Rectal smooth muscle tissue (tissue), 1 donor: ENCODE results near the gene AKAP12.
A peak's percentile ranks its signal among the peaks of the same experiment; 100 is the strongest.
"Not testable (repeated sequence)": the region's sequence is repeated elsewhere in the genome, so short reads cannot be mapped to it uniquely, and the experiment has no call there.

ENCODE experiments used
- H3K27ac ChIP-seq: one replicate; pipeline ENCODE4 v1.7.0; 2013; ENCODE audit warnings: low read depth, low read length, inconsistent platforms
- H3K27me3 ChIP-seq: one replicate; pipeline ENCODE4 v1.7.0; 2013; ENCODE audit warnings: low read length; ENCODE audit not compliant: control insufficient read depth, insufficient read depth
- H3K36me3 ChIP-seq: one replicate; pipeline ENCODE4 v1.7.0; 2013; ENCODE audit warnings: low read length; ENCODE audit not compliant: control insufficient read depth, insufficient read depth
- H3K4me1 ChIP-seq: one replicate; pipeline ENCODE4 v1.7.0; 2013; ENCODE audit warnings: low read length; ENCODE audit not compliant: control insufficient read depth, insufficient read depth
- H3K4me3 ChIP-seq: one replicate; pipeline ENCODE4 v1.7.0; 2013; ENCODE audit warnings: low read length
- H3K9ac ChIP-seq: one replicate; pipeline ENCODE4 v1.7.0; 2013; ENCODE audit warnings: low read length

The AKAP12 gene

DNA sequence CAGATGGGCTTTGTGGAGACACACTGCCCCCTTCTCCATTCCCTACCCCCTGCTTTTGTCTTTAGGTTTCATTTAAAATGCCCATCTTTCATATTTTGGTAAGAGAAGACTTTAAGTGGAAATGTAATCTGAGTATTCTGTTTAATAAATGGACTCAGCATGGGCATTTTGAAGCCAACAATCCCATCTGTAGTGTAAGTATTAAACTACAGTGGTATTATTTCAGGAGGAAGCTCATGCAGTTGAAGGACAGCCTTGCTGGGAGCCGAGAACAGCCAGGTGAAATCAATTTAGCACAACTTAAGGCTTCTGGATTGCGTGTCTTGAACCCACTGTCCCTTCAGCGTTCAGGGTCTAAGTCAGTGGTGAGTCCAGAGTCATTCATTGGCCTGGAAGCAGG lies 63.5 kb downstream of the AKAP12 start:
- Histone ChIP-seq H3K9ac (no peak overlapping the region), H3K27me3 (no peaks in the 10 kb centered on the region), H3K27ac (no peak overlapping the region), H3K4me1 (peaks cover 19% of the 10 kb centered on the region), H3K4me3 (no peak overlapping the region), H3K36me3 (no peaks in the 10 kb centered on the region)

DNA sequence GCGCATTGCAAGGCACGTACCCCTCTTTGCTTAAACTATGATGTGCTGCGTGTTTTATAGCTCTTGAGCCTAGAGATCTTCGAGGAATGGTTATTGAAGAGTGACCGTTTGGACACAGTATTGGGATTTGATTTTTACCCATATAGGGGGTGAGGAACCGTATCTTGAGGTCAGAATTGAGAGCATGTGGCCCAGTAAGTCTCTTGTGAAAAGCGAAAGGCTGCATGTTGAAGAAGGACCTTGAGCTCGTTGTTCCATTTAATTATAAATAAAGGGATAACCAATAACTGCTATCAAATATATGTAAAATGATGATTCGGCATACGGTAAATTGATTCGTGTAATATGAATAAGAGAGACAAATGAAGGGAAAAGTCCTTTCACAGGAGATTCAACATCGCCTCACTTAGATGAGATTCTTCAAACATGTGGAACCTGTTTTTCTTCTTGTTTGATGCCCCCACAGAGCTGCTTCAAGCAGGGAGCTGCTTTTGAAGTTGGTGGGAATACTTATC lies 66.6 kb downstream of the AKAP12 start:
- Histone ChIP-seq H3K36me3 (no peaks in the 10 kb centered on the region), H3K27ac (no peak overlapping the region), H3K9ac (no peak overlapping the region), H3K4me3 (no peak overlapping the region), H3K4me1 (peaks cover 2% of the 10 kb centered on the region), H3K27me3 (no peaks in the 10 kb centered on the region)

DNA sequence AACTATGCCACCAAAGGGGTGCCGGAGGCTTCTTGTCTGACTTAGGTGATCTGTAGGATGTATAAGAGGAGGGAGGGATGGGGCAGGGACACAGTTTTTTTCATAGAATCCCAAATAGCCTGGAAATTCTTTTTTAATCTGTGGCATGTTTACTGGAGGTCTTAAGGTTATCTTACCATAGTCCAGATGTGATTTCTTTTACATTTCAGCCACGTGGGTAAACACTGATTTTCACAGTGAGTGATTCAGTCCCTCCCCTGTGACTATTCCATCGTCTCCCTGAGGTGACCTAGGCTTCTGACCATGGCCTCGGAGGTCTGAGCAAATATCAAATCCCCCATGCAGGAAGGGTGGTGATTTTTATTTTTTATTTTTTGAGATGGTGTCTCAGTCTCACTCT lies 67.7 kb downstream of the AKAP12 start:
- H3K9ac ChIP-seq = no peak overlapping the region
- peaks cover 2% of the 10 kb centered on the region for H3K4me1 ChIP-seq
- no peaks in the 10 kb centered on the region for H3K36me3 ChIP-seq
- no peak overlapping the region for H3K4me3 ChIP-seq
- no peak overlapping the region for H3K27ac ChIP-seq
- no peaks in the 10 kb centered on the region for H3K27me3 ChIP-seq

DNA sequence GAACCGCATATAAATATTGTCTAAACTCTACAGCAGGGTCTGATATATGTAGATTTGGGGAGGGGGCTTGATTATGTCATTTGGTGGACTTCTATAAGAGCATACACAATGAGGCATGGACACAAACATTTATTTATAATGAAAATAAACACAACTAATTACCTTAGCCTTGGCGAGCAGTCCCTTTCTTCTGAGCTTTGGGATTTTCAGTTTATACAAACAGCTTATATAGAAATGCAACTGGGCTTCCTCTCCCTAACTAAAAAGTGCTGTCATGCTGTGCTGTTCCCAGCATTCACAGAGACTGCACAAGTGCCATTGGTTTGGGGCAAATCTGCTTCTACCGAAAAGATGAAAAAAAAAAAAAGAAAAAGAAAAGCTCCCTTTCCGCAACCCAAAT lies 69.9 kb downstream of the AKAP12 start:
- Histone ChIP-seq H3K4me1 (peaks cover 2% of the 10 kb centered on the region), H3K27me3 (no peaks in the 10 kb centered on the region), H3K36me3 (no peaks in the 10 kb centered on the region), H3K9ac (no peak overlapping the region), H3K4me3 (no peak overlapping the region), H3K27ac (peak overlapping the region; percentile 30)

DNA sequence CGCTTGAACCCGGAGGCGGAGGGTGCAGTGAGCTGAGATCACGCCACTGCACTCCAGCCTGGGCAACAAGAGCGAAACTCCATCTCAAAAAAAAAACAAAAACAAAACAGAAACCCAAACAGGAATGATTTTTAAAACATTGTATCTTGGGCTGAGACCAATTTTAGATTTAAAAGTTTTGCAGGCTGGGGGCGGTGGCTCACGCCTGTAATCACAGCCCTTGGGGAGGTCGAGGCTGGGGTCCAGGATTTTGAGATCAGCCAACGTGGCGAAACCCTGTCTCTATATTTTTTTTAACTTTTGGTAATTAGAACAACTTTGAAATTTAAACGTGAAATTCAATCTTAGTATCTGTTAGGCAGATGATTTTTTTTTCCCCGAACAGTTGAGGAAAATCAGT lies 70.5 kb downstream of the AKAP12 start:
- Histone ChIP-seq H3K4me3 (no peak overlapping the region), H3K4me1 (peaks cover 2% of the 10 kb centered on the region), H3K9ac (no peak overlapping the region), H3K27me3 (no peaks in the 10 kb centered on the region), H3K36me3 (no peaks in the 10 kb centered on the region), H3K27ac (peak overlapping the region; percentile 17)

DNA sequence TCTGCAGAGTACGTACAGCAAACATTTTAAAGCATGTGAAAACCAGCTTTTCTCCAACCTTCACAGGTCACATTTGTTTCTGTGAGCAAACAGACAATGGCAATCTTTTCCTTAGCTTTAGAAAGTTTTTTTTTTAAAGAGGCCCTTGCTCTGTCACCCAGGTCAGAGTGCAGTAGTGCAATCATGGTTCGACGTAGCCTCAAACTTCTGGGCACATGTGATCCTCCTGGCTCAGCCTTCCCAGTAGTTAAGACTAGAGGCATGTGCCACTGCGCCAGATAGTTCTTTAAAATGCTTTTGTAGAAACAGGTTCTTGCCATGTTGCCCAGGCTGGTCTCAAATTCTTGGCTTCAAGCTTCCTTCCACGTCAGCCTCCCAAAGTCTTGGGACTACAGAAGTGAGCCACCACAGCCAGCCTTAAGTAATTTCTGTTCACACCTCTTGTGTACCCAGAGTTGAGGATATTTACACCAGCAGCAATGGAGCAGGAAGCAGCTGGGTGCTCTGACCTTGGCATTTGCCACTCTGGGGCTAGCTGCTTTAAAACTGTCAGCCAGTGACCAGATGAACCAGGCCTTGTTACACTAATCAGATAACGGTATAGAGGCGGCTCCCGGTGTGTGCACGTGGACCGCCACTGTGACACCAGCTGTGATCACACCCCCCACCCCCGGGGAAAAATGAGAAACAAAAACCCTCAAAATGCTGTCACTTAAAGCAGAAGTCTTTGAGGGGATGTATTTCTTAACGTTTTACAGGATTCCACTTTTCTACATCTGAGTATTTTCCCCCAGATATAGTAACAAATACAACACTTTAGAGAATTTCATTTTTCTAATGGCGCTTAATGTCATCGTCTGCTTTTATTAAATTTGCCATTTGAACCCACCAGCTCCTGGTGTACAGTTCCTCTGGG lies 71.3 kb downstream of the AKAP12 start:
- H3K4me1 ChIP-seq = peaks cover 2% of the 10 kb centered on the region
- H3K27ac ChIP-seq = peak overlapping the region; percentile 17
- no peak overlapping the region for H3K4me3 ChIP-seq

DNA sequence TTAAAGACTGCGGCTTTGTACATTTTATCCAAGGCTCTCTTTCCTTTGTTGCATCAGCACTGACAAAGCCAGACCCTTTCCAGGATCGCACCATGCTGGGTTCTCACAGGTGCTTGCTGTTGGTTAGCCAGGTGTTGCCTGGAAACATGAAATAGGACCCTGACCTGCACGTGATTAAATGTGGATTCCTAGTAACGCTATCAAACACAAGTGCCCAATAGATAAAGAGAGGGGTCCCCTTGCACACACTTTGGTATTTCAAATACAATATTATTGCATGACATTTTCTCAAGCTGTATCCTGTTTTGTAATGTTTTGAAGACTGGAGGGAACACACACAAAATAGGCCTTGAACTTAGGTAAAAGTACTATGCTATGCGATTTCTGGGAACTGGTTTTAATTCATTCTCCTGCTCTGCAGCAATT lies 73.3 kb downstream of the AKAP12 start:
- no peak overlapping the region for H3K9ac ChIP-seq
- no peaks in the 10 kb centered on the region for H3K27me3 ChIP-seq
- H3K27ac ChIP-seq = peak overlapping the region; percentile 23
- no peaks in the 10 kb centered on the region for H3K36me3 ChIP-seq
- H3K4me1 ChIP-seq = peaks cover 18% of the 10 kb centered on the region
- no peak overlapping the region for H3K4me3 ChIP-seq

More for the DNA sequence above, 71.3 kb downstream of the AKAP12 start:
- H3K9ac ChIP-seq = no peak overlapping the region
- no peaks in the 10 kb centered on the region for H3K36me3 ChIP-seq
- no peaks in the 10 kb centered on the region for H3K27me3 ChIP-seq

DNA sequence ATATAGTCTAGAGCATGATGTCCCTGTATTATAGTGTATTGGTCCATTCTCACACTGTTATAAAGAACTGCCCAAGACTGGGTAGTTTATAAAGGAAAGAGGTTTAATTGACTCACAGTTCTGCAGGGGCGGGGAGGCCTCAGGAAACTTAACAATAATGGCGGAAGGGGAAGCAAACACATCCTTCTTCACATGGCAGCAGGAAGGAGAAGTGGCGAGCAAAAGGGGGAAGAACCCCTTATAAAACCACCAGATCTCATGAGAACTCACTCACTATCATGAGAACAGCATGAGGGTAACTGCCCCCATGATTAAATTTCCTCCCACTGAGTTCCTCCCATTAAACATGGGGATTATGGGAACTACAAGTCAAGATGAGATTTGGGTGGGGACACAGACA lies 75.9 kb downstream of the AKAP12 start:
- Histone ChIP-seq H3K27ac (peak overlapping the region; percentile 78), H3K4me1 (peaks cover 19% of the 10 kb centered on the region)
- not testable (repeated sequence) for H3K36me3 ChIP-seq, H3K4me3 ChIP-seq, H3K27me3 ChIP-seq, H3K9ac ChIP-seq

DNA sequence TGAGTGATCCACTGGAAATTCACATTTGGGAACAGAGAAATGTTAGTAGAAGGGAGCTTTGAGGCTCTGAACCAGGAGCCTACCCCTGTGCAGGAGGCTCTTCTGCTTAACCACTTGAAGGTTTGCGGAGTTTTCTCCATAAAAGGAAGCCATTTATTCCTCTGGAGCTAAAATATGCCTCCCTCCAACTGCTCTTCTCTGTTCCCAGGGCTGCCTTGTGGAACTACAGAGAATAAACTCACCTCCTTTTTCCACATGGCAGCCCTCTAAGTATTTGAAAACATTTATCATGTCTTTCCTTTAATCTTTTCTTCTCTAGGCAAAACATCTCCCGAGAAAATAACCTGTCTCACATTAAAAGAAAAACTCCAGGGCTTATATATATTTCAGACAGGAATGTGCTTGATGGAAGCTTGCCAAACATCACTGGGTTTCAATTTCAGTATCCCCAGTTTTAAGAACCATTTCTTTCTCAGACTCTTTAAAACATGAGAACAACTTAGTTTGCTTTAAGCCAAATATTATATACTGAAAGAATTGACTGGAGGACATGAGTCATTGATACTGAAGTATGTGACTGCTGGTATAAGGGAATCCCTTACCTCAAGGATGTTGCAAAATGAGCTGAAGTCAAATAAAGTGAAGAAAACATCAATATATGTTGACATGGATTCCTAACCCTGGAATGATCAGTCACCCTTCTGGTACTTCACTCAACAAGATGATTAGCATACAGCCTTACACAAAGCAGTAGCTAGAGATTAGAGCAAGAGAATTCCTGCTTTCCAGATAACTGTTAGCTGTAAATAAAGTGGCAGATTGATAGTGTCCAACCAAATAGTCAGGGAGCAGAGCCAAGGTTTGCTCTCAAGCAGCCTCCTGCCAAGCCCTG lies 77.6 kb downstream of the AKAP12 start:
- Histone ChIP-seq H3K4me3 (no peak overlapping the region), H3K36me3 (no peaks in the 10 kb centered on the region), H3K4me1 (peaks cover 19% of the 10 kb centered on the region), H3K27me3 (no peaks in the 10 kb centered on the region), H3K27ac (peak overlapping the region; percentile 78), H3K9ac (no peak overlapping the region)

DNA sequence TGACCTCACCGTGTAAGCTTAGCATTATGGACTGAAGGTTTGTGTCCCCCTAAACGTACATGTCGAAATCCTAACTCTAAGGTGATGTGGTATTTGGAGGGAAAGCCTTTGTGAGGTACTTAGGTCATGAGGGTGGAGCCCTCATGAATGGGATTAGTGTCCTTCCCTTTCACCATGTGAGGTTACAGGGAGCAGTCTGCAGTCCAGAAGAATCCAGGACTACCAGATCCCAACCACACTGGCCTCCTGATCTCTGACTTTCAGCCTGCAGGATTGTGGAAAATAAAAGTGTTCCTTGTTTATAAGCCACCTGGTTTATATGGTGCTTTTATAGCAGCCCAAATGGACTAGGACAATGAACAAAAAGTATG lies 78.2 kb downstream of the AKAP12 start:
- peak overlapping the region; percentile 78 for H3K27ac ChIP-seq
- no peaks in the 10 kb centered on the region for H3K27me3 ChIP-seq

DNA sequence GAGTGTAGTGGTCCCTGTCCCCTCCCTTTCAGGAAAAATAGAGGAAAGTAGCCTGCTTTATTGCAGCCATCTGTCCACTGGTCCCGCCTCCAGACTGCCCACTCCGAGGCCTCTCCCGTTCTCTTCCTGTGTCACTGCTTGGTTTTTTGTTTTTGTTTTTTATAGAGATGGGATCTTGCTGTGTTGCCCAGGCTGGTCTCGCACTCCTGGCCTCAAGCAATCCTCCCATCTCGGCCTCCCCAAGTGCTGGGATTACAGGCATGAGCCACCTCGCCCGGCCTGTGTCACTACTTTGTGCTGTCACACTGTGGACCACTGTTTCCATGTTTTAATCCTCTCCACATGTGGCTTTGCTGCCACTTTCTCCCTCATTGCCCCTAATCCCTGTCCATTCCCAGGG lies 80.4 kb downstream of the AKAP12 start:
- peaks cover 31% of the 10 kb centered on the region for H3K4me1 ChIP-seq
- H3K9ac ChIP-seq = no peak overlapping the region
- H3K27me3 ChIP-seq = peaks cover 3% of the 10 kb centered on the region
- no peak overlapping the region for H3K4me3 ChIP-seq
- no peaks in the 10 kb centered on the region for H3K36me3 ChIP-seq
- H3K27ac ChIP-seq = no peak overlapping the region

More for the DNA sequence above, 78.2 kb downstream of the AKAP12 start:
- Histone ChIP-seq H3K9ac (no peak overlapping the region), H3K4me3 (no peak overlapping the region), H3K4me1 (peaks cover 18% of the 10 kb centered on the region), H3K36me3 (no peaks in the 10 kb centered on the region)

DNA sequence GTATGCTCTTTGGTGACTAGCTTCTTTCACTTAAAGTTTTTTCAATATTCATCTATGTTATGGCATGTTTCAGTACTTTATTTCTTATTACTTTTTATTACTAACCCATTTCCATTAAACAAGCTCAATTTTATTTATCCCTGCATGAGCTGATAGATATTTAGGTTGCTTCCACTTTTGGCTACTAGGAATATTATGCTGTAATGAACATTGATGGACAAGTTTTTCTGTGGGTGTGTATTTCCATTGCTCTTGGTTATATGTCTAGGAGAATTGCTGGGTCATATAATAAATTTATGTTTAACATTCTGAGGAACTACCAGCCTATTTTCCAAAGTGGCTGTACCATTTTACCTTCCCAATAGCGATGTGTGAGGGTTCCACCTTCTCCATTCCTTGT lies 81.7 kb downstream of the AKAP12 start:
- Histone ChIP-seq H3K4me3 (no peak overlapping the region), H3K27ac (no peak overlapping the region), H3K27me3 (peaks cover 6% of the 10 kb centered on the region), H3K9ac (no peak overlapping the region), H3K4me1 (peaks cover 34% of the 10 kb centered on the region), H3K36me3 (no peaks in the 10 kb centered on the region)
